Neural crest cell (in vitro differentiated cells): ENCODE measurements around the gene TUB. TPM values are rescaled to one million over a fixed set of nuclear protein-coding genes. Genes with fewer than 3 reads are reported as not detected.

ENCODE experiments used
- DNase-seq: peaks from one replicate; pipeline ENCODE4 v3.0.0; 2021; ENCODE audit warnings: low read depth, mixed read lengths, low spot score
- H3K27ac Mint-ChIP-seq: one replicate; pipeline ENCODE4 v1.8.0; 2021; ENCODE audit warnings: mild to moderate bottlenecking, mixed read lengths; ENCODE audit not compliant: unreplicated experiment
- H3K27me3 Mint-ChIP-seq: 2 replicates; pipeline ENCODE4 v1.8.0; 2021; ENCODE audit warnings: low read depth, mild to moderate bottlenecking, mixed read lengths
- H3K36me3 Mint-ChIP-seq: 2 replicates; pipeline ENCODE4 v1.8.0; 2021; ENCODE audit warnings: low read depth, mild to moderate bottlenecking, mixed read lengths
- H3K4me1 Mint-ChIP-seq: 2 replicates; pipeline ENCODE4 v1.8.0; 2021; ENCODE audit warnings: mixed read lengths
- H3K4me3 Mint-ChIP-seq: one replicate; pipeline ENCODE4 v1.8.0; 2021; ENCODE audit warnings: mild to moderate bottlenecking, mixed read lengths
- H3K9me3 Mint-ChIP-seq: 2 replicates; pipeline ENCODE4 v1.8.0; 2021; ENCODE audit warnings: mixed read lengths
- CTCF ChIP-seq: fragments of 200-600 bp; sonication (generic); conservative IDR thresholded peaks from 2 replicates; pipeline ENCODE4 v1.5.0; 2021; ENCODE audit warnings: antibody characterized with exemption, mild to moderate bottlenecking
- total RNA-seq: library from RNA; stranded (reverse); gene quantifications from 2 replicates; pipeline ENCODE4 v1.2.1, GENCODE V29; 2021

The TUB gene
- total RNA-seq, 1 donor from 2014 or later: 23.7 TPM

GRCh38 chr11:8098361-8098760 lies 17.4 kb downstream of the TUB start:
- Mint-ChIP-seq H3K36me3 (no peaks in the 10 kb centered on the region), H3K27ac (no peak overlapping the region), H3K9me3 (no peaks in the 10 kb centered on the region), H3K4me1 (no peaks in the 10 kb centered on the region), H3K27me3 (no peaks in the 10 kb centered on the region), H3K4me3 (no peak overlapping the region)
- TF ChIP-seq CTCF: no peak
- DNase-seq: no peak

GRCh38 chr11:8098879-8099278 lies 17.9 kb downstream of the TUB start:
- Mint-ChIP-seq H3K9me3 (no peaks in the 10 kb centered on the region), H3K4me1 (no peaks in the 10 kb centered on the region), H3K36me3 (no peaks in the 10 kb centered on the region), H3K27ac (no peak overlapping the region), H3K4me3 (no peak overlapping the region), H3K27me3 (no peaks in the 10 kb centered on the region)
- DNase-seq: no peak
- TF ChIP-seq CTCF: no peak

- no peaks in the 10 kb centered on the region for H3K27me3 Mint-ChIP-seq
- H3K9me3 Mint-ChIP-seq: no peaks in the 10 kb centered on the region
- H3K4me1 Mint-ChIP-seq: no peaks in the 10 kb centered on the region
- TF ChIP-seq CTCF: peak; percentile 90
- no peaks in the 10 kb centered on the region for H3K36me3 Mint-ChIP-seq
- no peak overlapping the region for H3K27ac Mint-ChIP-seq
- peak; percentile 80 for DNase-seq
- H3K4me3 Mint-ChIP-seq: no peak overlapping the region
Observed at GRCh38 chr11:8099291-8099899, 18.4 kb downstream of the TUB start.

DNA sequence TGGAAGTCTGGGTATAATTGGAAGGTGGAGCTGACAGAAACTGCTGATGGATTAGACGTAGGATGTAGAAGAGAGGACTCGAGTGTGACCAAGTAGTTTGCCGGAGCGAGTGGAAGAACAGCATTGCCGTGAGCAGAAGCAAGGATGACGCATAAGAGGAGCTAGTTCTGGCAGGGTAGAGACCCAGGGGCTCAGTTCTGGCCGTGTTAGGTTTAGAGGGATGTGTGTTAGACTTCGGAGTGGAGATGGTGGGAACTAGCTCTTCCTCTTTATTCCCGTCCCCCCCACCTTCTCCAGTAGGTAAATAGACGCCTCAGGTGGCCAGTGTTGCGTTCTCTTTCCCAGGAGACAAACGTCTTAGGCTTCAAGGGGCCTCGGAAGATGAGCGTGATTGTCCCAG lies 19.1 kb downstream of the TUB start:
- Mint-ChIP-seq H3K27ac (peak overlapping the region; percentile 10), H3K36me3 (no peaks in the 10 kb centered on the region), H3K4me1 (no peaks in the 10 kb centered on the region), H3K9me3 (no peaks in the 10 kb centered on the region), H3K27me3 (no peaks in the 10 kb centered on the region), H3K4me3 (no peak overlapping the region)
- no peak for TF ChIP-seq CTCF
- DNase-seq: no peak

DNA sequence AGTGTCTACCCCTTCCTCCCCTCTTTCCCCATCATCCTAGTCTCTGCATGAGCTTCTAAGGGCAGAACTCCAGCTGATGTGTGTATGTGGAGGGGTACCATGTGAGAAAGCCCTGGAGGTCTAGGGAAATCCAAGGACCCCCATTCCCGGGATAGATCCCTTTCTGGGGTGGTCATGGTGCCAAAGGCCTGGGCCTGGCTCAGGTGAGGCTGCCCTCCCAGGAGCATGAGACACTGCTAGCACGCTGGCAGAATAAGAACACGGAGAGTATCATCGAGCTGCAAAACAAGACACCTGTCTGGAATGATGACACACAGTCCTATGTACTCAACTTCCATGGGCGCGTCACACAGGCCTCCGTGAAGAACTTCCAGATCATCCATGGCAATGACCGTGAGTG lies 19.6 kb downstream of the TUB start:
- Mint-ChIP-seq H3K9me3 (no peaks in the 10 kb centered on the region), H3K4me1 (no peaks in the 10 kb centered on the region), H3K36me3 (no peaks in the 10 kb centered on the region), H3K27ac (no peak overlapping the region), H3K4me3 (no peak overlapping the region), H3K27me3 (no peaks in the 10 kb centered on the region)
- TF ChIP-seq CTCF: no peak
- no peak for DNase-seq
